Activated CD4-positive, alpha-beta T cell treated with anti-CD3 and anti-CD28 coated beads for 24 hours (primary cell): ENCODE measurements around the gene B3GNT5.
"Not testable (repeated sequence)": the region's sequence is repeated elsewhere in the genome, so short reads cannot be mapped to it uniquely, and the experiment has no call there.

Experiments used
- DNase-seq, 2 donors: peaks; one replicate each; pipeline ENCODE4 v3.0.0-alpha.2; 2020; ENCODE audit warnings: low read depth in 2 of 2

B3GNT5 gene

DNA sequence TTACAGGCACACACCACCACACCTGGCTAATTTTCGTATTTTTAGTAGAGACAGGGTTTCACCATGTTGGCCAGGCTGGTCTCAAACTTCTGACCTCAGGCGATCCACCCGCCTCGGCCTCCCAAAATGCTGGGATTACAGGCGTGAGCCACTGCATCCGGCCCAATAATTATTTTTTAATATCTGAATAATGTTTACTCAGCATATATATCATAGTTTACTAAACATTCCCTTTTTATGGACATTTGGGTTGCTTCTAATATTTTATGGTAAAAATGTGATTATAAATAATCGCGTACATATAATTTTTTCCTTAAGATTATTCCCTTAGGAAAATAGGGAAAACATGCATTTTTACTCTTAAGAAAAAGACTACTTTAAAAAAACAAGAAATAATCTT is 22.8 kb upstream of the B3GNT5 start:
- DNase-seq, result not testable (repeated sequence)

DNA sequence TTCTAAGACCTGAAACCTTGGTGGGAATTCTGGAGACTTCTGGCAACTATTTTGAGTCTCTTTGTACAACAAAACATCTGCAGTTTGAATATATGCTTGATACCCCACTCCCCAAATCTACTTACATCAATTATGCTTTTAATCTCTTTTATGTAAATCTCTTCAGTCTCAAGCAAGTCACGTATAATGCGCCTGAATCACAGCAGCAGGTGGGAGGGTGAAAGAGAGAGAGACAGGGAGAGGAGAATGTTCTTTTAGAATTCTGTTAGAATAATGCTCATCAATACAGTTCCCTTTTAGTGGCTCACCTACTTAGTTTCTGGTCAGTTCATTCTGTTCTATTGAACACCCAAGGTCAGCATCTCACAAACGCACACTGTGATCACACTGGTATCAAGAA is 22.2 kb upstream of the B3GNT5 start:
- DNase-seq, result no peak

DNA sequence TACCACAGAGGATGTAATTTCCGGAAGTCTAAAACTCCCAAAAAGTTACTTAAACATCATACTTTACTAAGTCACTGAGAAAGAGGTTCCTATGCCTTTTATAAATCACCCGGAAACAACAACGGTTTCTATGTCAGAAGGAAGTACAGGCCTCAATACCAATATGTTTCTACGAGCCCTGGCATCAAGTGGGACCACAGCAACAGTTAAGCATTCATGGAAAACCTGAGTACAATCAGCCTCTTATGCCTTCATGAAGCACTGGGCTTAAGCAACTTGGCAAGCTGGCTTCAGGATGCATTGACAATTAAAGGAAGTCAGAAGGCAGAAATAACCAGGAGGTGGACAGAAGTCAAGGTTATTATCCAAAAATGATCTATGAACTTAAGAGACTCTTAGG is 19.1 kb upstream of the B3GNT5 start:
- no peak for DNase-seq

DNA sequence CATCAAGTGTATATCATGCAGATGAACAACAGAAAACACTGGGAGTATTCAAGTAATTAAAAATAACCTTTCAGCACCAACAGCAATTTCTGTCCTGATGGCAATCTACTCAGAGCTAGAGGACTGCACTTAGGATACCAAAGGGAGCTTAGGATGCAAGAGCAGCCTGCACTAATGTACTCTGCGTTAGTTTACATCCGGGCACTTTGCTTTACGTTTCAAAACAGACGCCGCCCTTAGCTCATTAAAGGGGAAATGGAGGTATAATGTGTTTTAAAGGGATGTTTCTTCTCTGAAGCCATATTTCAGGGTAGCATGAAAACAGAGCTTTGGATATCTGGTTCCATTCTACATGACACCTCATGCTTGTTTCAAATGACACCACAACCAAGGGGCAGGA is 14.0 kb upstream of the B3GNT5 start:
- DNase-seq, result no peak

DNA sequence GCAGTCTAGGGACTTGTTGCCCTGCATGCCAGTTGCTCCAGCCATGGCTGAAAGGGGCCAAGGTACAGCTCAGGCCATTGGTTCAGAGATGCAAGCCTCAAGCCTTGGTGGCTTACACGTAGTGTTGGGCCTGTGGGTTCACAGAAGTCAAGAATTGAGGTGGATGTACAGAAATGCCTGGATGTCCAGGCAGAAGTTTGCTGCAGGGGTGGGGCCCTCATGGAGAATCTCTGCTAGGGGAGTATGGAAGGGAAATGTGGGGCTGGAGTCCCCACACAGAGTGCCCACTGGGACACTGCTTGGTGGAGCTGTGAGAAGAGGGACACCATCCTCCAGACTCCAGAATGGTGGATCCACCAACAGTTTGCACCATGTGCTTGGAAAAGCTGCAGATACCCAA is 10.6 kb upstream of the B3GNT5 start:
- no peak for DNase-seq

DNA sequence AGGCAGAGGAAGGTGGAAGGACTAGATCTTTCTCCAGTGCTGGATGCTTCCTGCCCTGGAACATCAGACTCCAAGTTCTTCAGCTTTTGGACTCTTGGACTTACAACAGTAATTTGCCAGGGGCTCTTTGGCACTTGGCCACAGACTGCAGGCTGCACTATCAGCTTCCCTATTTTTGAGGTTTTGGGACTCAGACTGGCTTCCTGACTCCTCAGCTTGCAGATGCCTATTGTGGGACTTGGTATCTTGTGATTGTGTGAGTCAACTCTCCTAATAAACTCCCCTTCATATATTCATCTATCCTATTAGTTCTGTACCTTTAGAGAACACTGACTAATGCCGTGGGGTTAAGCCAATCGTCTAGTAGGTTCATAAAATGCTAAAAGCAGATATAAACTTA is 8.8 kb upstream of the B3GNT5 start:
- DNase-seq, result no peak

DNA sequence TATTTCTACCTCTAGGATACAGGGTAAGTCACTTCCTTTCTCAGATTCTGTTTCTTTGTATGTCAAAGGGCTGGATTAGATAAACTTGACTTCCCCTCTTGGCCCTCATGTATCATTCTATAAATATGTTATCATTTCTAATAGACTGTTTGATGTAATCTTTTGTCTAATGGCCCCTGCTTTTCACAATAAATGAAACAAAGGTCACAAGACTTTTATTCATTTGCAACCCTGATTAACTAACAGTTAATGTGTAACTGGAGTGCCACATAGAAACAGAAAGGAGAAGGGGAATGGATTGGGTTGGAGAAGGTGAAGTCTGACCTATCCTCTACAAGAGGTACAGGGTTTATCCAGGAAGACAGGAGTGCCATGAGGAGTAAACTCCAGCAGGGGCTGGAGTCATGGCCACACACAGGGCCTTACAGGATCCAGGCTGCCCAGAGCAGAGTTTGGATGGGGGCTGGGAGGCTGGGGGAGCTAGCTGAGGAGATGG is 8.0 kb upstream of the B3GNT5 start:
- no peak for DNase-seq

DNA sequence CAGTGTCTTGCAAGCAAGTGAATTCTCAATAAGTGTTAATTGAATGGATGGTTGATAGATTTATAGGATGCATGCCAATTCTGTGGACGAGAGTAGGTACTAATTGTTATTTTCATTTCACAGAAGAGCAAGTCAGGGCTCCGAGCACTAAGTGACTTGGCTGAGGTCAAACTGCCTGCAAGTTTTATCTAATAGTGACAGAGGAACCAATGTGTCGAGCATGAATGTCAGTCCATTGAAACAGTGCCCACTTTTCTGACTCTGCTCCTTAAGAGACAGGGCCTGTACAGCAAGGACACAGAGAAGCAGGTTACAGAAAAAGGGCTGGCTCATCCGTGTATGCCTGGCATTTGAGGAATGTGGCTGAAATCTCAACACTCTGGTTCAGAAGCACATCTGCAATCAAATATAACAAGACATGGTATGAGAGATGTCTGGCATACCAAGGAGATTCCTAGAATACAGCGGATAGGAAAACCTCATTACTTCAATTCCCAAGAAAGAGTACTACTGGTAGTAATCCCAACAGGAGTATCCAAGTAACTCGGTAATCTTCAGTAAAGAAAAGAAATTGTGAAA is 6.0 kb upstream of the B3GNT5 start:
- no peak for DNase-seq

DNA sequence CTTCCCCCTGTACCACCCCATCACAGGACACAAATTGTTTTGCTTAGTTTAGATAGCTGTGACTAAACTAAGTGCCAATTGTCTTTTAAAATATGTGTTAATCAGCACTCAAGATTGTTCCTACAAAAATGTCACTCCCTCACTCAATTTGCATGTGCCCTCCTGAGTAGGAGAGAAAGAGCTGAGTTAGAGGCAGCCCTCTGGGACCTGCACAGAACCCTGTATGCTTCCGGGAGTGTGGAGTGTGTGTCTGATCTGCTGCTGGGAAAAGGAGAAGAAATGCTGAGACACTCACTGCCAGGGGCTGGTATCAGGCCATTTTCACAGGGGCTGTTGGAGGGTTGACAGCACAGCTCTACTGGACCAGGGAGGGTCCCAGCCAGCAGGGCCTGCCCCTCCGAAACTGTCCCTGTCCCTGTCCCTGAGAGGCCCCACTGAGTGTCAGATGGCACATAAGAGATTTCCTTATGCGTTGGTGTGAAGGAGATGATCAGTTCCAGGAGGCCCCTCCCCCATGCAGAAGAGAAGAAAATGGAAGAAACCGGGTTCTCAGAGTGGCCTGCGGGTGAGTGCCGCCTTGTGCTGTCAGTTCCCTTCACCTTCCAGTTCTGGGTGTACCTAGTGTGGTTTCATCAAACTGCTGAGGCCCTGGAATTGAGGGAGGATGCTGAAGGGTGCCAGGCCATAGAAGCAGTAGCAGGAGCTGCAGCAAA is 3.9 kb upstream of the B3GNT5 start:
- no peak for DNase-seq

DNA sequence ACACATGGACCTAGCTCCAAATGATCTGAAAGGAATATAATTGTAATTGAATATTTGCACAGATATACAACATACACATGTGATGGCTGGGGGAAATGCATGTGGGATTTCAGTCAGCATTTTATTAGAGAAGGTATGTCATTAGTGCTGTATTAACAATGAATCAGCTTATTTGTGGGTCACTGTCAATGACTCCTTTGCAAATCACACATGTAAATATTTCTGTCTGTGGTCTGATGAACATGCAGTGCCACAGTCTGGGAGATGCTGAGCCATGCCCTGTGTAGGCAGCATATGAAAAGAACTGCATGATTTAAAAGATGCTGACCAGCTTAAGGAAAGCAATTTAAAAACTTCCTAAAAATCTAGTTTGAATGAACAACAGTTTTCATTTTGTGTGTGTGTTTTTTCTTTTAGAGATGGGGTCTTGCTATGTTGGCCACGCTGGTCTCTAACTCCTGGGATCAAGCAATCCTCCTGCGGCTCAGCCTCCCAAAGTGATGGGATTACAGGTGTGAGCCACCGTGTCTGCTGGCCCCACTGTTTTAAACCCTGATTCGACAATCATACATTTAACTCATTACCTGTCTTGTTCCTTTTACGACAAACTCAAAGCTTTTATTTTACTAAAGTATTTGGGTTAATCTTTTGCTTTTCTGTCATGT is 803 bp upstream of the B3GNT5 start:
- DNase-seq, result no peak

DNA sequence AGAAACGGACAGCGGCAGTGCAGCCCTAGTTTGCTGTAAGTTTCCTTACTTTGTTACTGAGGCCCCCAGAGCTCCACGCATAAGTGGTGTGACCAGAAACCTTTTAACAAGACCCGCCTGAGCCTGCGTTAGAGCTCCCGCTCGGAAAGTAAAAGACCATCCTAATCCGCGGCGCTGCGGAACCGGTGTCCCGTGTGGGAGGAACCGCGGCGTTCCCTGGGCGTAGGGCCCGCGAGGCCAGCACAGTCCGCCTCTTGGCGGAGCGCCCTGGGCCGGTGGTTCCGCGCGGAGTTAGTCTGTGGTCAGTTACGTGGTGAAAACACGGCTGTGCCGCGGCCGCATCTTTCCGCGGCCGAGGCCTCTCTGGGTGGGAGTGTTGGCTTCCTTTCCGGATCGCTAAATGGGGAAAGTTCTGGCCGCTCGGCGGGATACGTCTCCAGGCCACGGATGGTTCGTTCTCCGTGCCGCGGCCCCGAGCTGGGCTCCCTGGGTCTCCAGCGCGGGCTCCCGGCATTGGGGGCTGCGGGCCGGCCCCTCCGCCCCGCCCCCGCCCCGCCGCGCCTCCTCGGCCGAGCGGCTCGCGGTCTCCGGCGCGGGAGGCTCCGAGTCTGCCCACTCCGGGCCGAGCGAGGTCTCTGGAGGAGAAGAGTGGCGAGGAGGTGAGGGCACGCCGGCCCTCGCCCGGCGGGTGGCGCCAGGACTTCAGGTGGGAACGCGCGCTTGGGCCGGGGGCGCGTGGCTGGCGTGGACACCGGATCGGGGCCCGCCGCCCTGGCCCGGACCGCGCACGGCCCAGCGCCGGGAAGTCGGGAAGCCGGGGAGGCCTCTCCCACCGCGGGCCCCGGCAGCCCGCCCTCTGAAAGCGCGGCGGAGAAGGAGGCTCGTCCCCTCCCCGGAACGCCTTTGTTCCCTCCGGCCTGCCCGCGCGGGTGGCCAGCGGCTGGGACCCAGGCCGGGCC is 754 bp downstream of the B3GNT5 start:
- peak in 1 of 2 donors; percentile 10 for DNase-seq

DNA sequence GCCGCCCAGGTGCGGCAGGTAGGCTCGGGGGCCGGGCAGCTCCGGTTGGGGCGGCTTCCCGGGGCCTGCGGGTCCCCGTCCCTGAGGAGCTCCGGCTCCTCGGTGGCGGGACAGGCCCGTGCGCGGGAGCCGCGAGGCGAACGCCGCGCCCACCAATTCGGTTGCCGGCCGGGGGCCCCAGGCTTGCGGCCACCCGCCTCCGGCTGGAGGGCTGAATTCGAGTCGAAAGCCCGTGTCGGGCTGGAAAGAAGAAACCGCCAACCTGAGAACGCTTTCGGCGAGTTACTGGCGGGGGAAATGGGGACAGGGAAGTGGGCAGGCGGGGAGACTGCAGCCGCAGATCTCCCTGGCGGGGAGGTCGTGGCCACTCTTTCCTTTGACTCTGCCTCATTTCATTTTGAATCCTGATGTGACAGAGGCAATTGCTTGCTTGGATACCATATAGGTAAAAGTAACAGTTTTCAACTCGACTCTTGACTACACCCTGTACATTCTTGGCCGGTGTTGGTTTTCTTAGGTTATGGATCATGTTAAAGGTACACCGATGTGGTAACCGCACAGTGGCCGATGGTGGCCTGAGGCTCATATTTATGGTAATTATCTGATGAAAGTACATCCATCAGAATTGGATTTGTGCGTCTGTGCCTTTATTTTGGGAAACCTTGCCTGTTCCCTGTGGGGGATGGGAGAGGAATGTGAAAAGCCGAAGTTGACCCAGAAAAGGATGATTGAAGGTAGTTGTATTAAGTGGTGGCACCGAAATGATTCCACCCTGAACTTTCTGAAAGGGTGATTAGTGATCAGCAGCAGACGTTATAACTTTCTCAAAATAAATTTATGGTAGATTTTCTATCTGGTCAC is 1.7 kb downstream of the B3GNT5 start:
- no peak for DNase-seq

DNA sequence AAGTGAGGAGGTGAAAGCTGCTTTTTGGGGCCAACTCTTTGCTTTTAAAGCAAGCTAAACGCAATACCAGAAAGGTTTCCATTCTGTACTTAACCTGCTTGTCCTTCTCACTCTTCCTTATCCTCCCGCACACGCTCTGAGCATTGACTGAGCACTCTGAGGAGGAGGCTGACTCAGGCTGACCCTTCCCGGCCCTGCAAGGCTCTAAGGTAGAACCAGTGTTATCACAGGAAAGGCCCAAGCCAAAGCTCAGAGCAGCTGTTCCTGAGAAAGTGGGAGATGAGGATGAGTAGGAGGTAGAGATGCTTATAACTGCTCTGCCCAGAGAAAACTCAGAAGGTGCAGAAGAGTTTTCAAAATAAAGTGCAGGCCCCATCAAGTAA is 2.3 kb downstream of the B3GNT5 start:
- DNase-seq, result no peak

DNA sequence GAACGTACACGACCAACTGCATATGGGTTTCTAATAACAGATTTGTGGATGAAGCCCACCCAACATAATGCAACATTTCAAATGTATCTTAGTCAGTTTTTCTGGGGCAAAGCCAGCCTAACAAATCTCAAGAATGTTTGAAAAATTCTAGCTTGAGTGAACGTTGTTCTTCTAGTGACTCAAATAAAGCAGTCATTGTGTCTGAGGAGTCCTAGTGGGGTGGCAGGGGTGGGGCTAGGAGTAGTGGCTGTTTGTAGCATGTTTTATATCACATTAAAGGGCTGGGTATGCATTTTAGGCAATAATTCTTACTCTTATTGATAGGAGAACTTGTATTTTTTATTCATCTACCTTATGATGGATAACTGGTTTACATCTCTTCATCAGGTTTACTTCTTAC is 6.0 kb downstream of the B3GNT5 start:
- no peak for DNase-seq

DNA sequence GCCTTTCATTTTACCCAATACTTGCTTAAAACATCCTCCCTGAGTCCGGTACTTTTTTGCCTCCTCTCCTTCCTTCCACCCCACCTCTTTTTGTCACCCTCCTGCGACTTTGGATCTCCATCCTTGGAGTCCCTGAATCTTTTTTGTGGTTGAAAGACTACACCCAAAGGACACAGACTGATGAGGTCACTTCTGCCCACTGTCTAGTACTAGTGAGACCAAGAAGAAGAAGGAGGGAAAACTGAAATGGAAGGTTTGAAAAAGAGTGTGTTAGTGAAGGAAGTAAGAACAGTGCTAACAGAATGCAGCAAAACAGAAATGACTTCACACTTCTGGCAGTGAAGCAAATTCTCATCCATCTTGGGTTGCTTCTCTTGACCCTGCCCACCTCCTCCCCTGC is 6.6 kb downstream of the B3GNT5 start:
- no peak for DNase-seq

DNA sequence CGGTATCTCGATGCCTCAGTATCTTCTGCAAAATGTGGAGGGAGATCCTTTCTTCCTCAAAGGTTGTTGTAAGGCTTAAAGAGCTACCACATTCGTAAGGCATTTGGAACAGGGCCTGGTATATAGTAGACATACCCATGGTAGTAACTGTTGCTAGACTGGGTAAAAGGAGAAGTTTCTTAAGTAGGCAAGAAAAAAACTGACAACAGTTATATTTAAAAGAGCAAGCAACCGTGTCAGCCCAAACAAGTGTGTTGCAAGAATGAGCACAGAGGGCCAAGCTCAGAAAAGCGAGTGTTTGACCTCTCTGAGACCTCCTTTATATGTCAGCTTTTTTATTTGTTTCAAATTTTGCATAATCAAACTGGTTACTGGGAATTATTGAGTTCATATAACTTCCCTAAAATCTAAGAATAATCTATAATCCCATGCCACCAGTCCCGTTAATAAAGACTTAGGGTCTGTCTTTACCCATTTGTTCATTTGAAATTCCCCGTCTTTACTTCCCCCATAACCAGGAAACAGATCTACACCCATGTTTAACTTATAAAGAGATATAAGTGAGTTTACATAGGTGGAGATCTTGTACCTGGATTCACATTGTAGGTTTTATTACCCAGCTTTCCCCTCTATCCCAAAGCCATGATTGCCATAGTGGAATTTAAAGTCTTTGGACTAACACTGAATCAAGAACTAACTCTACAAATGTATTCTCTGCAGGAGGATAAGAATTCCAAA is 7.3 kb downstream of the B3GNT5 start:
- no peak for DNase-seq

DNA sequence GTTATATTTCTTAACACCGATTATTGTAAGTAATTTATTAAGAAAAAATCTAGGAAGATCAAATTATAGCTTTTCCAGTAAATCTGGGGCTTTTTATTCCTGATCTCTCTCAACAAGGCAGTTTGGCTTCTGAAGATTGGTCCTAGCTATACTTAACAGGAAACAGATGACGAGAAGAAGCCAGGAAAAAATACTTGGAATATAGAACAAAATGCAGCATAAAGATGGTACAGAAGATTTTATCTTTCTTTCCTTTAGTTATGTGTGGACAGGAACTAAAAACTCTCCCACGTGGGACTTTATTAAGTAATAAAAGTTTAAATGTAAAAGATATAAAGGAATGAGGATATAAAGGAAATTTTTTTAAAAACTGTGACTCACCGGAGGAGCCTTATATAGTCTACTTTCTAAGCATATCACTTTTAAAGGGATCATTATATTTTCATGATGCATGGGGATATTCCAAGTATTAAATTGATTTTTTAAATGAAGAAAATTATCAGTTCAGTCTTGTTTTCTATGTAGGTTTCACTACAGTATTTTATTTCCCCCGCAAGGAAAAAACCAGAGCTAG is 8.2 kb downstream of the B3GNT5 start:
- DNase-seq, result no peak

DNA sequence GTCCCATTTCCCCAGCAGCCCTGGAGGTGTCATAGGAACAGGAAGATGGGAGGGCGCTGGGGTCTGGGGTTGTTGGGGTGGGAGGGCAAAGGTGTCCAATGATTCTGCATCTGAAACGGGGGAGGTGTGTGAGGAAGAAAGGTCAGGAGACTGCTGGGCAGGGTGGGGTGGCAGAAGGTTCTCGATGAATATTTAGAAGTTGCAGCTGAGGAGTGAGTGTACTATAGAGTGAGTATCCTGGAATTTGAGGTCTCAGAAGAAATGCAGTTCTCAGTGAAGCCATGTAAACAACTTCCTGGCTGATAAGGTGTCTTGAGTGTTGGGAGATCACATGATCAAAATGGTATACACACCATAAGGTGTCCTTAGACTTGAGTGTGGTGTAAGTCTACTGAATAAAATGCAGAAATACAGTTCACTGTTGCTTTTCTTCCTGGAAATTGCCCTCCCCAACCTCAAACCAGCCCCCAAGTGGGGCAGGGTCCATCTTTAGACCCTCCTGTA is 9.9 kb downstream of the B3GNT5 start:
- no peak for DNase-seq

DNA sequence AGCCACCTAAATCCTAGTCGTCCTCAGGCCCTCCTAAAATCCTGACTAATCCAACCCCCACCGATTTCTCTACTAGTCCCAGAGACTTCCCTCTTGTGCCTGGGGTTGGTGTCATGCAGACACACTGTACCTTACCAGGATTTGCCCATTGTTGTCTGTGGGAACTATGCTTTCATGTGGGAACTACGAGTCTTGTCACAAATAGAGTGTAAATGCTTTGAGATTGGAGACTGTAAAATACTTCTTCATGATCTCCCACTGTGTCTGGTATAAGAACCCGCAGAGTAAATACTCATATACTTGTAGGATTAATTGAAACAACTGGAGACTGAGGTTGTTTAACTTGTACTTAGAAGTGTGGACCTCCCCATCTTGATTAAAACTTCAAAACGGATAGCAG is 11.2 kb downstream of the B3GNT5 start:
- no peak for DNase-seq

DNA sequence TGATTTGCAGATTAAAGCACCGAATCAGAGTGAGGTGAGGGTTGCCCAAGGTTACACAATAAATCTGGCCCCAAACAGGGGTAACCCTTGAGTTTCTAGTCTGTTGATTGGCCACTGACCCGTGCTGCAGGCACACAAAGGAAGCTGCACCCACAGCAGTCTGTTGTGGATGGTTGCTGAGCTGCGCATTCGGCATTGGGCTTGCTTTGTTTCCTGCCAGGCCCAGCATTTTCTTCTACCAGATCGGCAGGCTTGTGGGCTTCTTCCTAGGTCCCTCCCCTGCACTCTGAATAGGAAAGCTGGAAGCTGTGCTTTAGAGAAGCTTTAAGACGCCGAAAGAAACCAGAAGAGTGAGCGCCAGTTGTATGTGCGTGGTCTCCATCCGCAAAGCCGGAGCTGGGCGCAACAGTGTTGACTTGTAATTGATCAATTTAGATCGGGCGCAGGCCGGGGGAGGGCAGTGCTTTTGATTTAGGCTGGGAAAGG is 12.1 kb downstream of the B3GNT5 start:
- no peak for DNase-seq
